GM12878 (cell line): ENCODE measurements around the gene POLR3F. TPM values are rescaled to one million over a fixed set of nuclear protein-coding genes. Genes with fewer than 3 reads are reported as not detected.

ENCODE experiments used
- ATAC-seq: fragments of 200-7000 bp; cut with Tn5 transposase; 3 replicates; pipeline ENCODE4 v1.9.1; 2020; ENCODE audit warnings: mild to moderate bottlenecking, moderate library complexity
- Bru-seq: library from RNA; stranded (reverse); fragments of 400-500 nt; gene quantifications from one replicate; lab custom pipeline; 2021; lab: Mats Ljungman, UMichigan
- BruChase-seq, 2 experiments: library from RNA; stranded (reverse); fragments of 400-500 nt; gene quantifications; one replicate each; lab custom pipeline; 2021; lab: Mats Ljungman, UMichigan
- BruUV-seq: library from RNA; stranded (reverse); fragments of 400-500 nt; replicated peaks from 2 replicates; lab custom pipeline; 2021; lab: Mats Ljungman, UMichigan
- CTCF ChIA-PET: fragments of 300-600 bp; sonication (Branson Sonifier 250); formaldehyde crosslinking; extraction: SDS; loops from one replicate; lab custom pipeline; 2021; ENCODE audit warnings: inconsistent platforms; lab: Yijun Ruan, JAX
- POLR2A ChIA-PET: fragments of 350-600 bp; formaldehyde crosslinking; extraction: SDS; loops from one replicate; lab custom pipeline; 2021; ENCODE audit warnings: inconsistent platforms; lab: Charles Lee
- RAD21 ChIA-PET: fragments of 300-600 bp; sonication (Branson Sonifier 250); formaldehyde crosslinking; loops from one replicate; lab custom pipeline; 2023; ENCODE audit warnings: antibody characterized with exemption; ENCODE audit not compliant: unreplicated experiment; lab: Charles Lee
- SMC1A ChIA-PET: fragments of 300-600 bp; sonication (Branson Sonifier 250); formaldehyde crosslinking; loops from one replicate; lab custom pipeline; 2023; ENCODE audit not compliant: unreplicated experiment, uncharacterized antibody; lab: Charles Lee
- DNase-seq: peaks from one replicate; pipeline ENCODE4 v3.0.0-alpha.2; 2011; ENCODE audit warnings: low read depth, low spot score
- FAIRE-seq: peaks from 3 replicates; lab custom pipeline; 2011; peaks lifted over from hg19 to GRCh38; lab: Jason Lieb, UNC
- H2AFZ ChIP-seq: 2 replicates; pipeline ENCODE4 v1.6.0; 2011; ENCODE audit warnings: low read depth, low read length, control low read depth; ENCODE audit not compliant: control insufficient read depth
- H3K27ac ChIP-seq: 2 replicates; pipeline ENCODE4 v1.5.1; 2011; ENCODE audit warnings: control low read depth; ENCODE audit not compliant: control insufficient read depth, insufficient read depth
- H3K27me3 ChIP-seq, 2 experiments: replicated peaks in 1 of 2; 2 replicates each; pipeline versions ENCODE4 v1.6.0 to v1.6.1; 2011; ENCODE audit warnings: low read length in 1 of 2; ENCODE audit not compliant: control insufficient read depth in 2 of 2, insufficient read depth in 2 of 2
- H3K36me3 ChIP-seq, 2 experiments: 2 replicates each; pipeline ENCODE4 v1.5.1; 2011; ENCODE audit warnings: low read length in 1 of 2; ENCODE audit not compliant: control insufficient read depth in 2 of 2, insufficient read depth in 2 of 2
- H3K4me1 ChIP-seq: 2 replicates; pipeline ENCODE4 v1.6.1; 2011; ENCODE audit warnings: mild to moderate bottlenecking, low read length, moderate library complexity, mixed read lengths; ENCODE audit not compliant: control insufficient read depth, insufficient read depth
- H3K4me2 ChIP-seq: 2 replicates; pipeline ENCODE4 v1.6.0; 2011; ENCODE audit warnings: control low read depth; ENCODE audit not compliant: control insufficient read depth, insufficient read depth
- H3K4me3 ChIP-seq: fragments of 200-600 bp; sonication (generic); 2 replicates; pipeline ENCODE4 v1.5.1; 2016
- H3K79me2 ChIP-seq: 2 replicates; pipeline ENCODE4 v1.6.0; 2011; ENCODE audit warnings: low read length; ENCODE audit not compliant: control insufficient read depth, insufficient read depth
- H3K9ac ChIP-seq: 2 replicates; pipeline ENCODE4 v1.8.0; 2011; ENCODE audit warnings: low read length, control low read depth, mixed read lengths; ENCODE audit not compliant: control insufficient read depth, insufficient read depth
- H3K9me3 ChIP-seq: replicated peaks from 3 replicates; pipeline ENCODE4 v1.5.1; 2011; ENCODE audit warnings: mild to moderate bottlenecking, low read length; ENCODE audit not compliant: control insufficient read depth, insufficient read depth
- H4K20me1 ChIP-seq: 2 replicates; pipeline ENCODE4 v1.6.0; 2011; ENCODE audit not compliant: control insufficient read depth, insufficient read depth
- BACH1 ChIP-seq: fragments of 450-650 bp; IDR thresholded peaks from 2 replicates; pipeline ENCODE4 v1.6.1; 2017; ENCODE audit warnings: mild to moderate bottlenecking, borderline replicate concordance
- BCL11A ChIP-seq: IDR thresholded peaks from 2 replicates; pipeline ENCODE4 v1.6.1; 2011; ENCODE audit warnings: low read depth, low read length
- BHLHE40 ChIP-seq, 2 experiments: fragments of 450-650 bp in 1 of 2; IDR thresholded peaks; 2 replicates each; pipeline ENCODE4 v1.6.1; 2011 to 2017; ENCODE audit warnings: low read depth in 2 of 2, borderline replicate concordance in 1 of 2, improper control_type of control experiment in 1 of 2, low read length in 1 of 2, mild to moderate bottlenecking in 1 of 2
- CREM ChIP-seq: IDR thresholded peaks from 2 replicates; pipeline ENCODE4 v1.6.1; 2014; ENCODE audit warnings: antibody characterized with exemption, low read depth
- HDGF ChIP-seq: fragments of 450-650 bp; IDR thresholded peaks from 2 replicates; pipeline ENCODE4 v1.6.1; 2016; ENCODE audit warnings: antibody characterized with exemption
- IKZF1 ChIP-seq: fragments of 450-650 bp; conservative IDR thresholded peaks from 2 replicates; pipeline ENCODE4 v1.6.1; 2017; ENCODE audit warnings: antibody characterized with exemption, mild to moderate bottlenecking
- NFXL1 ChIP-seq: fragments of 450-650 bp; IDR thresholded peaks from 2 replicates; pipeline ENCODE4 v1.6.1; 2017; ENCODE audit warnings: antibody characterized with exemption, mild to moderate bottlenecking, borderline replicate concordance
- NFYB ChIP-seq: IDR thresholded peaks from 2 replicates; pipeline ENCODE4 v1.6.1; 2011; ENCODE audit warnings: low read depth, mild to moderate bottlenecking, low read length, improper control_type of control experiment, moderate library complexity; ENCODE audit not compliant: insufficient read depth
- NR2F1 ChIP-seq: fragments of 450-650 bp; conservative IDR thresholded peaks from 2 replicates; pipeline ENCODE4 v1.6.1; 2017; ENCODE audit warnings: mild to moderate bottlenecking
- SPI1 ChIP-seq: IDR thresholded peaks from 2 replicates; pipeline ENCODE4 v1.6.1; 2011; ENCODE audit warnings: low read depth, mild to moderate bottlenecking, low read length, moderate library complexity, borderline replicate concordance; ENCODE audit not compliant: insufficient read depth
- SRF ChIP-seq, 2 experiments: IDR thresholded peaks; 2 replicates each; pipeline ENCODE4 v1.6.1; 2011; ENCODE audit warnings: low read depth in 2 of 2, low read length in 2 of 2, mild to moderate bottlenecking in 1 of 2, moderate library complexity in 1 of 2
- SUPT20H ChIP-seq: IDR thresholded peaks from 2 replicates; pipeline ENCODE4 v1.6.1; 2011; ENCODE audit warnings: low read depth, mild to moderate bottlenecking, low read length, moderate library complexity, borderline replicate concordance; ENCODE audit not compliant: control insufficient read depth
- TBL1XR1 ChIP-seq: IDR thresholded peaks from 2 replicates; pipeline ENCODE4 v1.6.1; 2012; ENCODE audit warnings: low read depth, low read length, improper control_type of control experiment
- WGBS: methylation state at CpG from one replicate; pipeline ENCODE4 v1.1.6; 2016; ENCODE audit warnings: low lambda C conversion rate; ENCODE audit not compliant: insufficient replicate concordance, insufficient coverage; ENCODE audit errors: missing lambda C conversion rate; 5-methylcytosine and 5-hydroxymethylcytosine counted together
- in situ Hi-C: fragments of 300-500 bp; cut with MboI; formaldehyde crosslinking; loops from 9 replicates; pipeline ENCODE4 v1.14.3; 2018; ENCODE audit warnings: mixed read lengths
- intact Hi-C: fragments of 100-400 bp; cut with micrococcal nuclease; formaldehyde crosslinking; loops from one replicate; pipeline ENCODE4 v1.14.2; 2022; ENCODE audit not compliant: unreplicated experiment
- long read RNA-seq, 2 experiments: library from polyadenylated mRNA; unstranded; transcript quantifications; one replicate each; pipeline ENCODE4 v2.0.0, GENCODE V29; 2019 to 2020
- polyA minus RNA-seq, 3 experiments: library from RNA; depleted of rRNA, polyadenylated mRNA; stranded (reverse); fragments of >200 nt; gene quantifications; 2 replicates each; pipeline ENCODE4 v1.2.3, GENCODE V29; 2011
- polyA plus RNA-seq, 11 experiments: library from polyadenylated mRNA; depleted of rRNA in 4 of 11; unstranded in 6 of 11; stranded (reverse) in 5 of 11; fragments of >200 nt; fragmentation: Nextera tagmentation in 4 of 11; fragmentation: Illumina TruSeq in 1 of 11; extraction: Ambion mirVana in 4 of 11; extraction: Trizol in 1 of 11; gene quantifications; 1 replicate in 1 of 11; 2 replicates in 10 of 11; pipeline versions ENCODE4 v1.2.1 to v1.2.3, GENCODE V29; 2011 to 2016; ENCODE audit warnings: inconsistent platforms in 2 of 11, missing spikeins in 2 of 11, low read depth in 1 of 11
- total RNA-seq, 4 experiments: library from RNA; depleted of rRNA in 3 of 4; stranded (reverse); fragments of >200 nt in 3 of 4; fragmentation: Illumina TruSeq in 1 of 4; extraction: Trizol in 1 of 4; gene quantifications; 2 replicates each; pipeline versions ENCODE4 v1.2.1 to v1.2.3, GENCODE V29; 2013 to 2021
- TF ChIP-seq, protein P1 (sequence below), 3 experiments: IDR thresholded peaks in 2 of 3; conservative IDR thresholded peaks in 1 of 3; 2 replicates each; pipeline ENCODE4 v1.5.1; 2011; ENCODE audit warnings: low read depth in 3 of 3, low read length in 3 of 3, mild to moderate bottlenecking in 3 of 3, control low read depth in 2 of 3, moderate library complexity in 2 of 3, inconsistent platforms in 1 of 3, mixed read lengths in 1 of 3; ENCODE audit not compliant: control insufficient read depth in 2 of 3, insufficient read depth in 1 of 3; ENCODE audit errors: extremely low read depth in 1 of 3

Gene POLR3F
- total RNA-seq (2013; cell fraction: nucleolus; rRNA removed): 17.0 and 21.0 TPM in 2 replicates
- total RNA-seq (2014; rRNA removed) (15.7 and 18.1 TPM in 2 replicates), total RNA-seq (2014; rRNA removed; fragmentation: Illumina TruSeq; extraction: Trizol) (12.8 and 12.9 TPM in 2 replicates), total RNA-seq (2021) (8.1 and 8.7 TPM in 2 replicates), polyA plus RNA-seq (2011; rRNA removed) (8.7 and 14.9 TPM in 2 replicates), polyA plus RNA-seq (2014; fragmentation: Illumina TruSeq; extraction: Trizol) (11.5 and 13.9 TPM in 2 replicates), polyA plus RNA-seq (2014; fragmentation: Nextera tagmentation; extraction: Ambion mirVana) (10 to 100 TPM in 1 of 2 experiments, 1 to 10 TPM in 1; 9.5 to 12.4 TPM), polyA plus RNA-seq (2014; rRNA removed) (13.5 and 16.9 TPM in 2 replicates), polyA plus RNA-seq (2016; fragmentation: Nextera tagmentation; extraction: Ambion mirVana) (10 to 100 TPM; 13.8 to 14.6 TPM), polyA minus RNA-seq (2011; rRNA and poly(A)+ RNA removed) (2.9 and 4.4 TPM in 2 replicates), Bru-seq, nascent RNA (percentile 79 among the genes with signal in this experiment), BruChase-seq, experiment 1, labeled RNA remaining after a 6-hour chase (percentile 67 among the genes with signal in this experiment), BruChase-seq, experiment 2, labeled RNA remaining after a 2-hour chase (percentile 79 among the genes with signal in this experiment)
- 3.3 TPM for polyA plus RNA-seq (2011; ENCODE audit: low read depth)
- 2.8 and 4.6 TPM in 2 replicates for polyA plus RNA-seq (2011; cell fraction: cytosol; rRNA removed)
- polyA plus RNA-seq (2011; cell fraction: nucleus; rRNA removed): 6.2 and 7.5 TPM in 2 replicates
- polyA plus RNA-seq (2012): 4.8 and 4.9 TPM in 2 replicates
- polyA minus RNA-seq (2011; cell fraction: cytosol; rRNA and poly(A)+ RNA removed): 2.8 and 4.2 TPM in 2 replicates
- polyA minus RNA-seq (2011; cell fraction: nucleus; rRNA and poly(A)+ RNA removed): 4.8 and 5.7 TPM in 2 replicates
- long read RNA-seq, experiment 1, transcript POLR3F-201 (9 exons, 2,416 nt): major isoform, 10 of 13 reads
- long read RNA-seq, experiment 1, partial matches to known transcripts: 1 of 13 reads
- long read RNA-seq, experiment 1, other reads (novel, unspliced or antisense): 2 of 13 reads
- long read RNA-seq, experiment 2, transcript POLR3F-201 (9 exons, 2,416 nt): major isoform, 82 of 111 reads
- long read RNA-seq, experiment 2, partial matches to known transcripts: 1 of 111 reads
- long read RNA-seq, experiment 2, other reads (novel, unspliced or antisense): 27 of 111 reads

DNA sequence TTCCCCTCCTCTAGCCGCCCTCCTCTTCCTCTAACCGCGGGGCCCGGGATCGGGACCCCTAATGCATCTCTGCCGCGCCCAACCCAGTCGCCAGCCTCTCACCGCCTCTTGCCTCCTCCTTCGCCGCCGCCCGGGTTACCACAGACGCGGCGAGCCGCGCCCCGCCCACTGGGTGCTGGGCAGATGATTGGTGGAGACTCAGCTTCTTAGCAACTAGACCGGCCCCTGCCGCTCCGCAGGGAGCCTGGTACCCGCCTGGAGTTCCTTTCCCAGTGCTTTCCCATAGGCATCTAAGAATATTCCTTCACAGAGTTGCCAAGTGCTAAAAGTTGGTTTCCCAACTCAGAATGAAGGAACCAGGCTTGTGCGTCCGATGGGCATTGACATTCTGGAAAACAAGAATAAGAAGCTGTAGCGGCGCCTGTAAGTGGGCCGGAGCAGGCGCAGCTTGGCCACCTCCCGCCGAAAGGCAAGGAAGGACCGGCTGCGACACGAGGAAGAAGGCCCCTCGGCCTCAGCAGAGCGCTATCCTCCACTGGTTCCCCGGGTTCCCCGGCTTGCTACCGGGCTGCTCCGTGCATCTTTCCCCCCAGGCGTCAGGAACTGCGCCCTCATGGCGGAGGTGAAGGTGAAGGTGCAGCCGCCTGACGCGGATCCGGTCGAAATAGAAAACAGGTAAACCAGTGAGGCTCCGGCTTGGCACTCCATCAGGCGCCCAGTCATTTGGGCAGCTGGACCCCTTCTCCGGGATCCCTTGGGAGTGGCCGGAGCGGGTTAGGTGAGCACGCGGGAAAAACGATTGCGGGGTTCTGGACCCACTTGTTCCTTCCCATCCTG lies at the start of gene POLR3F, which contains the start of gene DZANK1:
TSS of gene POLR3F (plus strand) at position 497 of the 837 bp plus-strand sequence. CDS start at position 614, 117 bp downstream.
TSS of gene DZANK1 (minus strand) at position 137 of the 837 bp plus-strand sequence. CDS start 1,672 bp downstream, outside the sequence.
- Histone ChIP-seq H3K9ac (peak within 1 kb of the TSS; percentile 96), H2AFZ (peak within 1 kb of the TSS; percentile 99), H3K4me2 (peak within 1 kb of the TSS; percentile 97), H3K4me3 (peak within 1 kb of the TSS; percentile 93), H3K4me1 (no peaks in the 10 kb centered on the region; the same call in 1 of the 2 replicates), H4K20me1 (no peaks in the 10 kb centered on the region), H3K36me3 (no peaks in the 10 kb centered on the region; a peak in 2 of 4 replicates), H3K79me2 (peaks cover 15% of the 10 kb centered on the region), H3K27ac (peak within 1 kb of the TSS; percentile 96), H3K9me3 (no peaks in the 10 kb centered on the region), H3K27me3 (no peaks in the 10 kb centered on the region)
- intact Hi-C loops: loop anchor here (1.0 to 2.0 kb wide), 2 partner anchors 40 to 54 kb away; partner anchors contain the start of gene SEC23B
- FAIRE-seq: peak; percentile 94
- DNase-seq: peak; percentile 75
- RAD21 ChIA-PET: interaction anchor here (1.6 to 2.6 kb wide), 4 partner anchors 29 to 53 kb away, joined by 4 to 11 read pairs (median 6); partner anchors contain the start of genes RBBP9 and SEC23B
- SMC1A ChIA-PET: interaction anchor here (0.6 to 3.0 kb wide), 7 partner anchors 11 to 100 kb away, joined by 3 to 15 read pairs (median 6); partner anchors contain the start of genes RBBP9, SEC23B and SMIM26
- under 1% methylated on average over 44 of the region's 57 CpGs for WGBS
- in situ Hi-C loops: no loop called here
- POLR2A ChIA-PET: interaction anchor here (0.9 to 2.3 kb wide), 3 partner anchors 30 to 40 kb away, joined by 3 to 20 read pairs (median 13); partner anchors contain the start of genes RBBP9 and SEC23B
- CTCF ChIA-PET: interaction anchor here (0.9 to 2.0 kb wide), 5 partner anchors 8 to 53 kb away, joined by 3 to 10 read pairs (median 3); partner anchors contain the start of gene SEC23B
- peak; percentile 100 for ATAC-seq
- BruUV-seq: no TSS peak
- TF ChIP-seq NFXL1 (no peak), BACH1 (no peak), BHLHE40 (IDR thresholded peaks at IDR 0.05; ENCODE audit: borderline replicate concordance in 1 of 2, low read depth in 2 of 2, low read length in 1 of 2) (0 out of 4 replicates have a peak, but pooled peaks have one; percentile 4 to 5), HDGF (peak; percentile 32; the same call in 1 of the 2 replicates), IKZF1 (peak; percentile 100), NFYB (peak; percentile 66; the same call in 1 of the 2 replicates), SRF (IDR thresholded peaks at IDR 0.05; ENCODE audit: low read depth in 2 of 2, low read length in 2 of 2) (peak in 1 of 2 experiments; percentile 93; a peak in 2 of 4 replicates), CREM (peak; percentile 68), BCL11A (no peak), SUPT20H (no peak; the same call in 1 of the 2 replicates), NR2F1 (no peak), TBL1XR1 (0 out of 2 replicates have a peak, but pooled peaks have one; percentile 23), SPI1 (no peak)
- TF ChIP-seq, protein P1, sequence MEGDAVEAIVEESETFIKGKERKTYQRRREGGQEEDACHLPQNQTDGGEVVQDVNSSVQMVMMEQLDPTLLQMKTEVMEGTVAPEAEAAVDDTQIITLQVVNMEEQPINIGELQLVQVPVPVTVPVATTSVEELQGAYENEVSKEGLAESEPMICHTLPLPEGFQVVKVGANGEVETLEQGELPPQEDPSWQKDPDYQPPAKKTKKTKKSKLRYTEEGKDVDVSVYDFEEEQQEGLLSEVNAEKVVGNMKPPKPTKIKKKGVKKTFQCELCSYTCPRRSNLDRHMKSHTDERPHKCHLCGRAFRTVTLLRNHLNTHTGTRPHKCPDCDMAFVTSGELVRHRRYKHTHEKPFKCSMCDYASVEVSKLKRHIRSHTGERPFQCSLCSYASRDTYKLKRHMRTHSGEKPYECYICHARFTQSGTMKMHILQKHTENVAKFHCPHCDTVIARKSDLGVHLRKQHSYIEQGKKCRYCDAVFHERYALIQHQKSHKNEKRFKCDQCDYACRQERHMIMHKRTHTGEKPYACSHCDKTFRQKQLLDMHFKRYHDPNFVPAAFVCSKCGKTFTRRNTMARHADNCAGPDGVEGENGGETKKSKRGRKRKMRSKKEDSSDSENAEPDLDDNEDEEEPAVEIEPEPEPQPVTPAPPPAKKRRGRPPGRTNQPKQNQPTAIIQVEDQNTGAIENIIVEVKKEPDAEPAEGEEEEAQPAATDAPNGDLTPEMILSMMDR (IDR thresholded peaks at IDR 0.05 in 2 of 3, conservative IDR thresholded peaks at IDR 0.05 in 1 of 3; ENCODE audit: control insufficient read depth in 2 of 3, extremely low read depth in 1 of 3, insufficient read depth in 1 of 3, low read depth in 3 of 3, low read length in 3 of 3): no peak
